Adrenal gland (tissue), 12 donors: ENCODE results near the gene PPM1M. TPM values are rescaled to one million over a fixed set of nuclear protein-coding genes. Genes with fewer than 3 reads are reported as not detected.

Experiments used
- DNase-seq, 7 donors: peaks; one replicate each; pipeline ENCODE4 v3.0.0-alpha.2; 2019 to 2020
- H3K27ac ChIP-seq, 5 donors: fragments of 200-600 bp; sonication (generic) in 4 of 5; 1 replicate in 3 of 5; 2 replicates in 2 of 5; pipeline versions ENCODE4 v1.5.1 to v1.8.0; 2016 to 2020; ENCODE audit warnings: mild to moderate bottlenecking in 1 of 5
- H3K27me3 ChIP-seq: fragments of 200-600 bp; 2 replicates; pipeline ENCODE4 v1.8.0; 2021
- H3K36me3 ChIP-seq, 2 donors: fragments of 200-600 bp; replicated peaks in 1 of 2; 1 replicate in 1 of 2; 2 replicates in 1 of 2; pipeline versions ENCODE4 v1.5.1 to v1.8.0; 2018 to 2022
- H3K4me1 ChIP-seq, 2 donors: fragments of 200-600 bp; replicated peaks in 1 of 2; 1 replicate in 1 of 2; 2 replicates in 1 of 2; pipeline versions ENCODE4 v1.5.1 to v1.8.0; 2018 to 2021
- H3K4me3 ChIP-seq, 4 donors: fragments of 200-600 bp; sonication (generic) in 3 of 4; one replicate each; pipeline ENCODE4 v1.5.1; 2016 to 2018
- H3K9me3 ChIP-seq, 3 donors: fragments of 200-600 bp; sonication (generic) in 1 of 3; replicated peaks in 1 of 3; 1 replicate in 2 of 3; 2 replicates in 1 of 3; pipeline versions ENCODE4 v1.5.1 to v1.8.0; 2016 to 2021
- POLR2A ChIP-seq, 2 donors: fragments of 450-650 bp; IDR thresholded peaks; one replicate each; pipeline ENCODE4 v1.6.1; 2017; ENCODE audit warnings: antibody characterized with exemption in 2 of 2, mild to moderate bottlenecking in 2 of 2, moderate library complexity in 1 of 2
- WGBS, 4 donors: extraction: QIAGEN DNeasy Blood & Tissue Kit in 2 of 4; methylation state at CpG; one replicate each; pipeline versions ENCODE4 v1.1.5 to v1.1.7; 2013 to 2017; 5-methylcytosine and 5-hydroxymethylcytosine counted together
- intact Hi-C, 2 donors: fragments of 100-400 bp; cut with DNase I; formaldehyde crosslinking; loops; one replicate each; pipeline versions ENCODE4 v1.14.1 to v1.15.0; 2022 to 2023
- polyA plus RNA-seq, 3 donors: library from polyadenylated mRNA; stranded (reverse); fragments of 200-250 nt in 2 of 3; fragments of 350-450 nt in 1 of 3; fragmentation: Illumina TruSeq in 1 of 3; extraction: RNeasy Lipid Tissue Mini Kit (QIAGEN cat#74804) in 1 of 3; gene quantifications; one replicate each; pipeline ENCODE4 v1.2.3, GENCODE V29; 2013 to 2014
- total RNA-seq, 9 donors: library from RNA; depleted of rRNA in 4 of 9; stranded (reverse); fragments of >200 nt in 4 of 9; fragments of 120-200 nt in 1 of 9; fragmentation: NEBNext Ultra II Directional in 1 of 9; extraction: Animal tissue kit (Norgen Biotek cat#: 25700) in 1 of 9; gene quantifications; one replicate each; pipeline versions ENCODE4 v1.1.0 to v1.2.4, GENCODE V29; 2013 to 2023
- TF ChIP-seq, protein P1 (sequence below), 6 experiments: fragments of 450-650 bp in 4 of 6; fragments of 200-600 bp in 2 of 6; sonication (generic) in 1 of 6; IDR thresholded peaks; 1 replicate in 5 of 6; 2 replicates in 1 of 6; pipeline versions ENCODE4 v1.5.1 to v1.8.0; 2016 to 2021; ENCODE audit warnings: antibody characterized with exemption in 6 of 6, mild to moderate bottlenecking in 2 of 6, moderate library complexity in 1 of 6
- donor health status: healthy with polysubstance abuse.
- donor health status: Bipolar disorder and iron deficiency.
- donor health status: DM: yes; HTN: yes; CAD: no.
- donor health status: DM: no; HTN: no; CAD: no.
- donor health status: DM: no; HTN: no; CAD: no.
- donor health status: DM: yes; HTN: yes; CAD: no.

PPM1M gene
- total and polyA plus RNA-seq, 12 donors = 3.2 to 29.8 (median 21.7) TPM

GRCh38 chr3:52204337-52205073, 41.1 kb upstream of the PPM1M start:
- TF ChIP-seq POLR2A (IDR thresholded peaks at IDR 0.05) = no peak
- TF ChIP-seq, protein P1, sequence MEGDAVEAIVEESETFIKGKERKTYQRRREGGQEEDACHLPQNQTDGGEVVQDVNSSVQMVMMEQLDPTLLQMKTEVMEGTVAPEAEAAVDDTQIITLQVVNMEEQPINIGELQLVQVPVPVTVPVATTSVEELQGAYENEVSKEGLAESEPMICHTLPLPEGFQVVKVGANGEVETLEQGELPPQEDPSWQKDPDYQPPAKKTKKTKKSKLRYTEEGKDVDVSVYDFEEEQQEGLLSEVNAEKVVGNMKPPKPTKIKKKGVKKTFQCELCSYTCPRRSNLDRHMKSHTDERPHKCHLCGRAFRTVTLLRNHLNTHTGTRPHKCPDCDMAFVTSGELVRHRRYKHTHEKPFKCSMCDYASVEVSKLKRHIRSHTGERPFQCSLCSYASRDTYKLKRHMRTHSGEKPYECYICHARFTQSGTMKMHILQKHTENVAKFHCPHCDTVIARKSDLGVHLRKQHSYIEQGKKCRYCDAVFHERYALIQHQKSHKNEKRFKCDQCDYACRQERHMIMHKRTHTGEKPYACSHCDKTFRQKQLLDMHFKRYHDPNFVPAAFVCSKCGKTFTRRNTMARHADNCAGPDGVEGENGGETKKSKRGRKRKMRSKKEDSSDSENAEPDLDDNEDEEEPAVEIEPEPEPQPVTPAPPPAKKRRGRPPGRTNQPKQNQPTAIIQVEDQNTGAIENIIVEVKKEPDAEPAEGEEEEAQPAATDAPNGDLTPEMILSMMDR (IDR thresholded peaks at IDR 0.05) = no peak
- Histone ChIP-seq H3K4me3 (no peak overlapping the region), H3K27ac (peak overlapping the region in 4 of 5 donors; percentile 10 to 80 (median 57)), H3K27me3 (no peaks in the 10 kb centered on the region), H3K36me3 (peaks cover 0 to 99% of the 10 kb centered on the region in 2 donors), H3K4me1 (peaks cover 28 to 84% of the 10 kb centered on the region in 2 donors), H3K9me3 (no peaks in the 10 kb centered on the region)
- intact Hi-C loops = no loop called here
- 48 to 57% (median 56%) methylated on average over 10 of the region's 10 CpGs for WGBS, 4 donors
- DNase-seq = peak in 1 of 7 donors; percentile 57

DNA sequence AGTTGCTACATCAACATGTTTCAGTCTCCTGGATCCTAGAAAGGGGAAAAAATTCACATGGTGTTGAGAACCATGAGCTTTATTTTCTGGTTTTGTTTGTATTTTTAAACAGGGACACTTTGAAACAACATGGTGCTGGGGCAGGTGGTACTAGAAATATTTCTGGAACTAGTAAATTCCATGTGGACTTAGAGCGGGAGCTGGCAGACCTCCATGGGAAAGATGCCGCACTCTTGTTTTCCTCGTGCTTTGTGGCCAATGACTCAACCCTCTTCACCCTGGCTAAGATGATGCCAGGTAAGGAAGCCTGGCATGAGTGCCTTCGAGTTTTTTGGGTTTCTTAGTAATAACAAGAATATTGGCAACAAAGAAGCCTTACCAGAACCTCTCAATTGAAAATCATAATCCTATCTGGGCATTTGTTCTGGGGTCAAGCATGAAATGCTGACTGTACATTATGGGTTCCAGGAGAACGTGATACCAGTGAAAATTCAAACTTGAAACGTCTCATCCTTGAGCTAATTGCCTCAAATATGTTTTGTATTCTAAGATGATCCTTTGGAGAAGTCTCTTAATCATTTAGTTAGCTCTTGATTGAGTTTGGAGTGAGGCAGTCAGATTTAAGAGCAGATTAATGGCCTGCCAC, 39.7 kb upstream of the PPM1M start:
- peaks cover 0 to 100% of the 10 kb centered on the region in 2 donors for H3K36me3 ChIP-seq
- intact Hi-C loops = no loop called here

GRCh38 chr3:52208556-52208955, 37.0 kb upstream of the PPM1M start:
- peak in 3 of 7 donors; percentile 63 to 73 (median 65) for DNase-seq
- Histone ChIP-seq H3K9me3 (no peaks in the 10 kb centered on the region), H3K27ac (peak overlapping the region in 3 of 5 donors; percentile 30 to 80 (median 36)), H3K36me3 (peaks cover 0 to 100% of the 10 kb centered on the region in 2 donors), H3K4me1 (peaks cover 0 to 66% of the 10 kb centered on the region in 2 donors), H3K27me3 (no peaks in the 10 kb centered on the region), H3K4me3 (no peak overlapping the region)
- TF ChIP-seq, protein P1 (IDR thresholded peaks at IDR 0.05) = no peak
- TF ChIP-seq POLR2A (IDR thresholded peaks at IDR 0.05) = no peak
- 35 to 57% (median 49%) methylated on average over 4 of the region's 4 CpGs for WGBS, 4 donors
- intact Hi-C loops = no loop called here

More for the DNA sequence above, 39.7 kb upstream of the PPM1M start:
- 52 to 76% (median 58%) methylated on average over 6 of the region's 6 CpGs for WGBS, 4 donors
- Histone ChIP-seq H3K4me1 (peaks cover 24 to 84% of the 10 kb centered on the region in 2 donors), H3K27me3 (no peaks in the 10 kb centered on the region), H3K4me3 (no peak overlapping the region), H3K27ac (peak overlapping the region in 3 of 5 donors; percentile 4 to 80 (median 53)), H3K9me3 (no peaks in the 10 kb centered on the region)
- TF ChIP-seq, protein P1 (IDR thresholded peaks at IDR 0.05) = no peak
- TF ChIP-seq POLR2A (IDR thresholded peaks at IDR 0.05) = no peak
- DNase-seq = peak in 3 of 7 donors; percentile 59 to 72 (median 70)

DNA sequence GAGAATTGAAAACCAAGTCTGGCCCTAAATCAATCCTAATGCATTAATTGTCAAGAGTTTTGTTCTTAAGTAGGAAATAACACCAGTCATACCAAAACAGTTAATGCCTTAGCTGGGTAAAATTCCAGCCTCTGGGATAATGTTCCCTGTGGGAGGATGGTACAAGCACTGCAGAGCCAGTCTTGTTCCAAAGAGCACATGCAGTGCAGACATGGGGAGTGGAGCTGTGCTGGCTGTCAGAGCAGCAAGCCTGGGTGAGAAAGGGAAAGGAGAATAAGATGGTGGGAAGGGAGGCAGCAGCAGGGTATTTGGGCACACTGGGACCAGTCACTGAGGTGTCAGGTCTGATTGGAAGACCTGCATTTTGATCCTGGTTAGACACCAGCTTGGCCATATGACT, 35.5 kb upstream of the PPM1M start:
- no peak for DNase-seq
- TF ChIP-seq, protein P1 (IDR thresholded peaks at IDR 0.05) = no peak
- no peak for TF ChIP-seq POLR2A (IDR thresholded peaks at IDR 0.05)
- intact Hi-C loops = no loop called here
- H3K4me3 ChIP-seq = no peak overlapping the region
- H3K9me3 ChIP-seq = no peaks in the 10 kb centered on the region
- H3K4me1 ChIP-seq = peaks cover 0 to 53% of the 10 kb centered on the region in 2 donors
- peaks cover 0 to 100% of the 10 kb centered on the region in 2 donors for H3K36me3 ChIP-seq
- H3K27me3 ChIP-seq = no peaks in the 10 kb centered on the region
- peak overlapping the region in 2 of 5 donors; percentile 62 to 80 for H3K27ac ChIP-seq
